Coronary artery (tissue), 2 donors: ENCODE measurements around the gene FALEC.

Experiments used
- DNase-seq: peaks from one replicate; pipeline ENCODE4 v3.0.0-alpha.2; 2017; ENCODE audit warnings: low spot score
- H3K27ac ChIP-seq, 2 donors: fragments of 200-600 bp; sonication (generic); one replicate each; pipeline ENCODE4 v1.5.1; 2016 to 2019
- H3K4me3 ChIP-seq: fragments of 200-600 bp; sonication (generic); 2 replicates; pipeline ENCODE4 v1.5.1; 2016; ENCODE audit warnings: mild to moderate bottlenecking, moderate library complexity
- TF ChIP-seq, protein P1 (sequence below): fragments of 200-600 bp; sonication (generic); IDR thresholded peaks from one replicate; pipeline ENCODE4 v1.5.1; 2019; ENCODE audit warnings: antibody characterized with exemption

Gene FALEC

DNA sequence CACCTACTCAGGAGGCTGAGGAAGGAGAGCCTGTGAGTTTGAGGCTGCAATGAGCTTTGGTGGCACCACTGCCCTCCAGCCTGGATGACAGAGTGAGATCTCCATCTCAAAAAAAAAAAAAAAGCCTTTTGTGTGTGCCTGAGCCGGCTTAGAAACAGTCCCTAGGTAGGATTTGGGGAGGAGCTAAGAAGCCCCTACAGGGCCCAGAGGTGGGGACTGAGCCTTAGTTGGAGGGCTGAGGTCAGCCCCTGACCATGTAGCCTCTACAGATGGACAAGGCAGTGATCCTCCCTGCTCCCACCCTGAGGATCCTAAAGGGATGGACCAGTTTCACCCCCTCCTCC lies 36.2 kb downstream of the FALEC start:
- peak overlapping the region; percentile 31 for H3K4me3 ChIP-seq
- no peak for DNase-seq
- peak overlapping the region; percentile 95 to 99 for H3K27ac ChIP-seq
- TF ChIP-seq, protein P1, sequence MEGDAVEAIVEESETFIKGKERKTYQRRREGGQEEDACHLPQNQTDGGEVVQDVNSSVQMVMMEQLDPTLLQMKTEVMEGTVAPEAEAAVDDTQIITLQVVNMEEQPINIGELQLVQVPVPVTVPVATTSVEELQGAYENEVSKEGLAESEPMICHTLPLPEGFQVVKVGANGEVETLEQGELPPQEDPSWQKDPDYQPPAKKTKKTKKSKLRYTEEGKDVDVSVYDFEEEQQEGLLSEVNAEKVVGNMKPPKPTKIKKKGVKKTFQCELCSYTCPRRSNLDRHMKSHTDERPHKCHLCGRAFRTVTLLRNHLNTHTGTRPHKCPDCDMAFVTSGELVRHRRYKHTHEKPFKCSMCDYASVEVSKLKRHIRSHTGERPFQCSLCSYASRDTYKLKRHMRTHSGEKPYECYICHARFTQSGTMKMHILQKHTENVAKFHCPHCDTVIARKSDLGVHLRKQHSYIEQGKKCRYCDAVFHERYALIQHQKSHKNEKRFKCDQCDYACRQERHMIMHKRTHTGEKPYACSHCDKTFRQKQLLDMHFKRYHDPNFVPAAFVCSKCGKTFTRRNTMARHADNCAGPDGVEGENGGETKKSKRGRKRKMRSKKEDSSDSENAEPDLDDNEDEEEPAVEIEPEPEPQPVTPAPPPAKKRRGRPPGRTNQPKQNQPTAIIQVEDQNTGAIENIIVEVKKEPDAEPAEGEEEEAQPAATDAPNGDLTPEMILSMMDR = no peak

DNA sequence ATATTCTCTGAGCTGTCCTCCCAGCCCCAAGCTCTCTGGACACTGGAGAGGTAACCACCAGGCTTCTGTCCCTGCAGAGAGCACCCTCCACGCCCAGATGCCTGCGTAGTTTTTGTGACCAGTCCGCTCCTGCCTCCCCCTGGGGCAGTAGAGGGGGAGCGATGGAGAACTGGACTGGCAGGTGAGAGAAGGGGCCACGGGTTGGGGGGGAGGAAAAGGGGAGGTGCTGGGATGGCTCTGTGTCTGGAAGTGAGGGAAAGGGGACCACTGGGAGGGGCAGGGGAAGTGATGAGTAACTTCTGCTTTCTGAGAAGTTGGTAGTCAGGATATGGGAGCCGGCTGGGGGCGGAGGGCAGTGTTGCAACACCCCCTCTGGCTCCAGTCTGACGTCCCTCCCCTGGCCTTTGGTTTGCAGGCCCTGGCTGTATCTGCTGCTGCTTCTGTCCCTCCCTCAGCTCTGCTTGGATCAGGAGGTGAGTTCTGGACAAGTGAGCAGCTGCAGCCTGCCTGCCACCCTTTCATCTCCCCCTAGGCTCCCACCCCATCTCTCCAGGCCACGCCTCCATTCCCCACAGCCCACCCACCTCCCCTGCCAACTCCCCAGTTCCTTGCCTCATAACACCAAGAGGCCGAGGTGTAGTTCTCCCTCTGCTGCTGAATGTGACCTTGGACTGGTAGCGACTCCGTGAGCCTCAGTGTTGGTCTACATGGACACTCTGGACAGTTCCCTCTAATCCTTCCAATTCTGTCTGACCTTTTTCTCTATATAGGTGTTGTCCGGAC lies 36.8 kb downstream of the FALEC start:
- Histone ChIP-seq H3K27ac (peak overlapping the region; percentile 95 to 99), H3K4me3 (peak overlapping the region; percentile 31)
- TF ChIP-seq, protein P1 = no peak
- DNase-seq = peak; percentile 95

DNA sequence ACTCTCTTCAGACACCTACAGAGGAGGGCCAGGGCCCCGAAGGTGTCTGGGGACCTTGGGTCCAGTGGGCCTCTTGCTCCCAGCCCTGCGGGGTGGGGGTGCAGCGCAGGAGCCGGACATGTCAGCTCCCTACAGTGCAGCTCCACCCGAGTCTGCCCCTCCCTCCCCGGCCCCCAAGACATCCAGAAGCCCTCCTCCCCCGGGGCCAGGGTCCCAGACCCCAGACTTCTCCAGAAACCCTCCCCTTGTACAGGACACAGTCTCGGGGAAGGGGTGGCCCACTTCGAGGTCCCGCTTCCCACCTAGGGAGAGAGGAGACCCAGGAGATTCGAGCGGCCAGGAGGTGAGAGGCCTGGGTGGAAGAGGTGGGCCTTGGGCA lies 37.3 kb downstream of the FALEC start:
- H3K27ac ChIP-seq = peak overlapping the region; percentile 95 to 99
- peak overlapping the region; percentile 31 for H3K4me3 ChIP-seq
- TF ChIP-seq, protein P1 = no peak
- peak; percentile 81 for DNase-seq

DNA sequence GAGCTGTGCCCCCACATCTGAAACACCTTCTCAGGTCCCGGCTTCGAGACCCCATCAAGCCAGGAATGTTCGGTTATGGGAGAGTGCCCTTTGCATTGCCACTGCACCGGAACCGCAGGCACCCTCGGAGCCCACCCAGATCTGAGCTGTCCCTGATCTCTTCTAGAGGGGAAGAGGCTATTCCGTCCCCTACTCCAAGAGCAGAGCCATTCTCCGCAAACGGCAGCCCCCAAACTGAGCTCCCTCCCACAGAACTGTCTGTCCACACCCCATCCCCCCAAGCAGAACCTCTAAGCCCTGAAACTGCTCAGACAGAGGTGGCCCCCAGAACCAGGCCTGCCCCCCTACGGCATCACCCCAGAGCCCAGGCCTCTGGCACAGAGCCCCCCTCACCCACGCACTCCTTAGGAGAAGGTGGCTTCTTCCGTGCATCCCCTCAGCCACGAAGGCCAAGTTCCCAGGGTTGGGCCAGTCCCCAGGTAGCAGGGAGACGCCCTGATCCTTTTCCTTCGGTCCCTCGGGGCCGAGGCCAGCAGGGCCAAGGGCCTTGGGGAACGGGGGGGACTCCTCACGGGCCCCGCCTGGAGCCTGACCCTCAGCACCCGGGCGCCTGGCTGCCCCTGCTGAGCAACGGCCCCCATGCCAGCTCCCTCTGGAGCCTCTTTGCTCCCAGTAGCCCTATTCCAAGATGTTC lies 38.0 kb downstream of the FALEC start:
- TF ChIP-seq, protein P1 = no peak
- H3K4me3 ChIP-seq = peak overlapping the region; percentile 31
- peak overlapping the region in 1 of 2 donors; percentile 99 for H3K27ac ChIP-seq
- DNase-seq = peak; percentile 76

DNA sequence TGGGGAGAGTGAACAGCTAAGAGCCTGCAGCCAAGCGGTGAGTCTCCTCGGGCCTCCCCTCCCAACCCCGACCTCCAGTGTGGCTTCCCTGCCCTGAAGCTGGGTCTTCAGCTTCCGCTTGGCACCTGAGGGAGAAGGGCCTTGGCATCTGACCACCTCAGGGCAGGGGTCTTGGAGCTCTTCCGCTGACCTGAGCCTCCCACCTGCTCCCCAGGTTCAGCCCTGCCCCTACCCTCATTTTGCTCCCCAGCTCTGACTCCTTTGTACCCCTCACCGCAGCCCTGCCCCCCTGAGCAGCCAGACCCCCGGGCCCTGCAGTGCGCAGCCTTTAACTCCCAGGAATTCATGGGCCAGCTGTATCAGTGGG lies 38.5 kb downstream of the FALEC start:
- DNase-seq = no peak

DNA sequence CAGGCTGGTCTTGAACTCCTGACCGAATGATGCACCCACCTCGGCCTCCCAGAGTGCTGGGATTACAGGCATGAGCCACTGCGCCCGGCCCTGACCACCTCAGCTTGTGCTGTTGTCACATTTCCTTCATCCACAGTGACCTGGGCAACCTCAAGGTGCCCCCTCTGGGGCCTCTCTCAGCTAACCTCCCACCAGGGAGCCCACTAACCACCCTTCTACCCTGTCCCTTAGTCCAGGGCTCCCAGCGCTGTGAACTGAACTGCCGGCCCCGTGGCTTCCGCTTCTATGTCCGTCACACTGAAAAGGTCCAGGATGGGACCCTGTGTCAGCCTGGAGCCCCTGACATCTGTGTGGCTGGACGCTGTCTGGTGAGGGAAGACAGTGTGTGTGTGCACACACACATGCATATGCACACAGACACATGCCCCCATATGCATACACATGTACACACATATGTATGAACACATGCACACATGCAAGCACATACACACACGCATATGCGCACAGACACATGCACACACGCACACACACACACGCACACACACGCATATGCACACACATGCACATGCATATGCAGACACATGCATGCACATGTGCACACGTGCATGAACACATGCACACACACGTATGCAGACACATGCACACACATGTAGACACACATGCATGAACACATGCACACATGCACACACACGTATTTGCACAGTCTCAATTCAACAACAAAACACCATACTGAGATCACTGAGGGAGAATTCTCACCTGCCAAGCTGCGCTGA lies 39.8 kb downstream of the FALEC start:
- TF ChIP-seq, protein P1 = no peak
- Histone ChIP-seq H3K4me3 (no peak overlapping the region), H3K27ac (no peak overlapping the region)
- DNase-seq = peak; percentile 70

More for the DNA sequence above, 38.5 kb downstream of the FALEC start:
- H3K27ac ChIP-seq = peak overlapping the region in 1 of 2 donors; percentile 99
- TF ChIP-seq, protein P1 = no peak
- no peak overlapping the region for H3K4me3 ChIP-seq
